SIG-M5 treated with dmso at 0.1 percent for 504 hours (cell line): ENCODE measurements around the gene PRDM8.

Source experiments
- DNase-seq: peaks from one replicate; lab custom pipeline; 2025; ENCODE audit not compliant: unreplicated experiment; lab: John Stamatoyannopoulos, UW

The PRDM8 gene

GRCh38 chr4:80183250-80184052 is 13.9 kb upstream of the PRDM8 start:
- DNase-seq, result no peak

DNA sequence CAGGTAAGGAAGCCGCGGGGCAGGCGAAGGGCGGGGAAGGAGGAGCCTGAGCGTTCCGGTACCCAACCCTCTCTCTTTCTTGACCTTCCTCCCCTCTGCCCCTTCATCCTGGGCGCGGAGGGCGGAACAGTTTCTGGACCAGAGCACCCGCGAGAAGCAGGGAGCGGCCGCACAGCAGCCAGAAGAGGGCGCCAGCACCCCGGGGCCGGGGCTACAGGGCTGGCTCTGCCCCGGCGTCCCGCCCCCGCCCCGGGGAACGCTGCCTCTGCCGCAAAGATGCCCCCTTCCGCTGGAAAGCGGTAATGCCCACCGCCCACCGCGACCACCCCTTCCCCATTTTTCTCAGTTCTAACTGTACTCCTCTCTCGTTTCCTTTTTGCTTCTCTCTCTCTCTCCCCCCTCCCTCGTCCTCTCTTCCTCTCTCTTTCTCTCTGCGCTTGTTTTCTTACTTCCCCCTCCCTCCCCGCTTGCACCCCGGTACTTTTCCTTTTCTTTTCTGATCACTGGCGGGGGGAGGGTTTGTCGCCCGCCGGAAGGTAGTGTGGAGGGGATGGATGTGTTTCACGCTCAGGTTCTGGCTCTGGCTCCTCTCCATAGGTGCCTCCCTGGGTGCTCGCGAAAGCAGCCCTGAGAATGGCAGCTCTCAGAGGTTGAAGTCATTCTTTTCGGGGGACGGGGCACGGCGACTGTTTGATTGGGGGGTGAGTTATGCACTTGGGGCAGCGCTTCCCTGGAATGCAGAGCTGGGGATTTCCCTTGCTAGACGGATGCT is 13.1 kb upstream of the PRDM8 start:
- DNase-seq, result peak; percentile 68

GRCh38 chr4:80184825-80185756 is 12.2 kb upstream of the PRDM8 start:
- DNase-seq, result no peak

DNA sequence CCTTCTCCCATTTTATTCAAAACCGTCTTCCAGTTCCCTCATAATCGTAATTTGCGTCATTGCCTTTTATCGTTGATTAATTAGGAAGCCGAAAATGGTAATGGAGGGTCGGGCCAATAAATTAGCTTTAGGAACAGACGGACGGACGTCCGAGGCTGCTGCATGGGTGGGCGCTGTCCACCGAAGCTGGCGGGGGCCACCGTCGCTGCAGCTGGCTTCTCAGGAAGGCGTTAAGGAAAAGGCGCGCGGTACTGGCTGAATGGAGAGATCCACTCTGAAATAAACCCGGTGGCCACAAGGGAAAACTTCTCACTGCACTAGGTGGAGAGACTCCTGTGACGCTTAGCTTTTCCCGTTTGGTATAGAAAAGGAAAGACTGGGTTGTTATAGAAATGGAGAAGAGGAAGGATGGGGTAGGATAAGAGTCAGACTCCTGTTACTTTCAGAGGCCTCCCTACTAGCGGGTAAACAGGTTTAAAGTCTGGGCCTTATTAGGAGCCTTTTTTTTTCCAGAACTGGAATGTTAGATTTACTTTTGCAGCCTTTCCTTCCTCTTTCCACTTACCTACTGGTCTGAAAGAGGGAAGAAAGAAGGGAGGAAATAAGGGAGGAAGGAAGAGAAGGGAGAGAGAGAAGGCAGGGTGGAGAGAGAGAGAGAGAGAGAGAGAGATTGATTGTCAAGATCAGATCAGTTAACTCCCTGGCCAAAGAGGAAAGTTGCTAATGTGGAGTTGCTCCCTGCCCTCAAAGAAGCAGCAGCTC is 11.3 kb upstream of the PRDM8 start:
- DNase-seq, result no peak

- DNase-seq, result no peak
Measured at GRCh38 chr4:80186676-80187075, 10.6 kb upstream of the PRDM8 start.

DNA sequence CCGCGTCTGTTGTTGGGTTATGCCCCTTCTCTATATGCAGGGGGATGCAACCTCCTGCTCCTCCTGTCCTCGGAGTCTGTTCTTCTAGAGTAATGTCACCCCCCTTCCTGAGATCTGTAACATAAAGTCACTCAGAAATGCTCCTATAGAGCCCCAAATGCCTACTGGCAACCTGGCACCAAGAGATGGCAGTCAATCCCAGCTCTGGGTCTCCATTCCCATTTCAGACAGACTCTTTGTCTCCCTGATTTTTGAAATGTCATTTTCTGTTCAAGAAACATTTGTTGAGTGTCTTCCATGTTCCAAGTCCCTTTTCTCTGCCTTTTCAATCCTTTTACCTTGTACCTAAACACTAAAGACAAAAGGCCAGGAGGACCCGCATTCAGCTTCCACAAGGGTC is 9.6 kb upstream of the PRDM8 start:
- DNase-seq, result no peak

DNA sequence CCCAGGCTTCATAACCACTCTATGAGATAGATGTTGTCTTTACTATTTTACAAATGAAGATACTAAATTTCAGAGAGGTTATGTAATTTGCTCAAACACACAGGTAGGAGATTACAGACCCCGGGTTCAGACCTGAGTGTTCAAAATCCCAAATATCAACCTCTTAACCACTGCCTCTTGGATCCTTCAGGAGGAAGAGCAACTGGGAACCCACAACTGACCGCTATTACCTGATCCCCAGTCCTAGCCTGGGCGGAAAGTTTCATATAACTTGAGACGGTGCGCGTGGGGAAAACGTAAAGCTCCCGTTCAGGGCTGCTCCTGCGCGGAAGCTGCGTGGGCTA is 8.9 kb upstream of the PRDM8 start:
- DNase-seq, result no peak

- DNase-seq, result no peak
Measured at GRCh38 chr4:80188801-80189458, 8.4 kb upstream of the PRDM8 start.

DNA sequence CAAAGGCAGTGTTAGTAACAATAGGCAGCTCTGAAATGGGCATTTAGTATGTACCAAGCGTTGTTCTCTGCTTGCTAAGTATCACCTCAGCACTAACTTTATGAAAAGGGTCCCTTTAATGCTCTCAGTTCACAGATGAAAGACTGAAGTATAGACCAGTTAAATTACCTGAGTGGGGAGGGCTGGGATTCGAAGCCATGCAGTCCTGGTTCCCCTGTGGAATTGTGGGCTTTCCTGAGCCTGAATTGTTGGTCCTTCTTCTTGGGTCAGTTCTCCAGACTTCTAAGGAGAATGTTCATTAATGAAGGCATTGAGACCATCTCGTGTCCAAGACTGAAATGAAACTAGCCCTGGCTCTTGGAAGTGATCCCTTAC is 7.7 kb upstream of the PRDM8 start:
- DNase-seq, result no peak

GRCh38 chr4:80189956-80190677 is 7.2 kb upstream of the PRDM8 start:
- no peak for DNase-seq

DNA sequence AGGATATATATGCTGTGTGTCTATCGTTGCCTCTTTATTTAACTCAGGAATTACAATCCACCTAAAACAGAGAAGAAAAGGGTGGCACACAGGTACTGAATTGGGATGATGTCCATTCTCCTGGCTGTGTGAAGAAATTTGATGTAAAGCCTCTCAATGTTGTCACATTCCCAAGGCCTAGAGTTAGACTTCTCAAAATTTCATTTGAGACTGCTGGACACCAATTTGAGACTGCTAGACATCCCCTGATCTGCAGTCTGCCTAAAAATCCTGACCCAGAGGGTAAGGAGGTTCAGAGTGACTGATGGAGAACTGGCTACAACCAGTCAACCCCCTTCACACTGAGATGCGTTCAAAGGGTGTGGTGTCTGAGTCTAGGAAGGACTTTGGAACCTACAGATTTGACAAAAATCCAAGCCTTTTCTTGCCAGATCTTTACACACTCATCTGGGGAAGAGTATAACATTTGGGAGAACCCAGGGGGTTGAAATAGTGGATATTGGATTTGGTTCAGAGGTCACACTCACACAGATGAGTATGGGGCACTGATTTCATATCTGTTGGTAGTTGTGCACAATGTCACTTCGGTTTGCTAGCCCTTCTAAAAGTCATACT is 4.9 kb upstream of the PRDM8 start:
- DNase-seq, result no peak

- no peak for DNase-seq
Measured at GRCh38 chr4:80192937-80193336, 4.4 kb upstream of the PRDM8 start.

DNA sequence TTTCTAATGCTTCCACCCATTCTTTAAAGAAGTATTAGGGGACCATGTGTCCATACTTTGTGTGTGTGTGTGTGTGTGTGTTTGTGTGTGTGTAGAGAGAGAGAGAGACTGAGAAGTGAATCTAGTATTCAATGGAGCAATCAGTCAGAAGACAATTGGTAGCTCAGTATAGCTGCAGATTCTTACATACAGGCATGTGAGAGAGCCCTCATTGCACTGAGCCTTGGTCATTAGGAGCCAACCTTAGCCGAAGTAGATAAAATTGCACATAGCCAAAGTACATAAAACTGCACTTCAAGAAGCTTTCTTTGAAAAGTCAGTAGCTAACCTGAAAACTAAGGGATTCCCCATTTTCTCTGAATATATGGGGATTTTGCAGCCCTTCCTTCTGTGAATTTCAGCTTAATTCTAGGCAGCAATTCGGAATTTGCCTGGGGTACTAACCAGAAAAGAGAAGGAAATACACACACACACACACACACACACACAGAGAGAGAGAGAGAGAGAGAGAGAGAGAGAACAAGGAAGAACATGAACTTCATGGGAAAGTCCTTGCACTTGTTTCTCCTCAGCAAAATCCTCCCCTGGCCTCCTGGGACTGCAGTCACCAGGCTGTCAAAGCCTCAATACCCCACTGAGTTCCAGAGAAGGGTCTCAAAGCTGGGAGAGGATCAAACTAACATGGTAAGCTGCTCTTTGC is 1.7 kb upstream of the PRDM8 start:
- no peak for DNase-seq

DNA sequence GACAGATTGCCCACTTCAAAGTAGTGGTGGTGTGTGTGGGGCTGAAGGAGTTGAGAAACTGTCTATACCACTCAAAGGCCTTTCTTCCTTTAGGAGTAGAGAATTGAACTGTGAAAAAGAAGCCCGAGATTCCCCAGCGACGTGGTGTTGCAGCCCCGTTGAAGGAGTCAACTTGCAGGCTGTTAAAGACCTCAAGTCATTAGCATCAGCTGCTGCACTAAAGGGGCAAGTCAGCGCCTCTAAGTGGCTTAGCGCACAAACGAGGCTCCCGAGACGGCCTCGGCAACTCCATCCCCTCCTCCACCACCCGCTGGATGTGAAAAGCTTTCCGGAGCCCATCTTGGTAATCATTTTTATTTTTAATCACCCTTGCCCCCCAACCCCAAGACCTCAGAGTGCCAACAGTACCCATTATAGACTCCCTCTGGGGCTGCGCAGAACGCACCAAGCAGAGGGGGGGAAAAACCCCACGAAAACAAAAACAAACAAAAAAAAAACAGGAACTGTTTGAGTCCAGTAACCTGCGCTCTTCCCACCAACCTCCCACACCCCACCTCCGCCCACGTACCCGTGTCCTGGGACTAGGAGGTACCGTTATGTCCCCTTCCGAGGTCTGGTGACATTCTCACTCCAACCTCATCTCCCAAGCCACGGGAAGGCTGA is 913 bp upstream of the PRDM8 start:
- DNase-seq, result no peak

DNA sequence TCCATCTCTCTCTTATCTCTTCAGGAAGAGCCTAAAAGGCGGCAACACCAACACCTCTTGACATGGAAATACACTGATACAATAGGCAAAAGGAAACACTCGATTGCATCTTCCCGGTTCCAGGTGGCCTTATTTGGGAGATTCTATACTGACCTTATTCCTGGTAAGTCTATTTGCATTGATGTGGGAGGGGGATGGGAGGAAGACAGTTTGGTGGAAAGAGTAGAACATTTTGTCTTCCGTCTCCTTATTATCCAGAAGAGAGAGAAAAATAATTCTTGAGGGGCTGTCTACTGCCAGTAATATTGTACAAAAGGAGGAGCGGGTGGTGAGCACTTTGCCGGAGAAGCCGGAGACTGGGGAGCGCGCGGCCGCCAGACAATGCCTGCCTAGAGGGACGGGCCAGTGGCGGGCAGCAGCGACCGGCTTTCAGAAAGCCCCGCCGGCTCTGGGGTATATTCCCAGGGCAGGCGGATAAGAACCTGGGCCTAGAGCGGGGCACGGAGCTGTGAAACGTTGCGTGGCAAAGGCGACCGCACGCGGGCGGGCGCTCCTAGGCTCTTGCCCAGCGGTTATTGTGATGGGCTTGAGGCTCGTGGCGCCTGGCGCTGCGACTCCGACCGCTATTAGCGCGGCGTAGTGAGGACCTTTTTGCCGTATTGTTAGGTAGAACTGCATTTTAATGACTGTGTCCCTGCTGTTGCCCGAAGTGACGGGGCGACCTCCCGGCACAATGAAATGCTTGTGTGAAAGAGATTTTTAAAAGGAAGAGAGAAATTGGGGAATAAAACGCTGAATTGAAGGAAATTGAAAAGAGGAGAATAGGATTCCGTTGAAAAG is 518 bp downstream of the PRDM8 start:
- DNase-seq, result no peak

- DNase-seq, result no peak
Measured at GRCh38 chr4:80198441-80198837, 1.1 kb downstream of the PRDM8 start.

GRCh38 chr4:80199004-80199560 is 1.8 kb downstream of the PRDM8 start:
- DNase-seq, result no peak
